ENCODE measurements around the gene KYNU.
"Not testable (repeated sequence)": the region's sequence is repeated elsewhere in the genome, so short reads cannot be mapped to it uniquely, and the experiment has no call there.

Gene KYNU

GRCh38 chr2:143034292-143035074 is 157.0 kb downstream of the KYNU start:
- DNase-seq = peak; percentile 98 to 99

- DNase-seq = no peak
Observed at GRCh38 chr2:143051465-143051864, 174.0 kb downstream of the KYNU start.

- DNase-seq = not testable (repeated sequence)
Observed at GRCh38 chr2:143053437-143053836, 176.0 kb downstream of the KYNU start.

- no peak for DNase-seq
Observed at GRCh38 chr2:143056550-143056949, 179.1 kb downstream of the KYNU start.

GRCh38 chr2:143058851-143059250 is 181.4 kb downstream of the KYNU start:
- no peak for DNase-seq

GRCh38 chr2:143063612-143064200 is 186.2 kb downstream of the KYNU start:
- DNase-seq = no peak

DNA sequence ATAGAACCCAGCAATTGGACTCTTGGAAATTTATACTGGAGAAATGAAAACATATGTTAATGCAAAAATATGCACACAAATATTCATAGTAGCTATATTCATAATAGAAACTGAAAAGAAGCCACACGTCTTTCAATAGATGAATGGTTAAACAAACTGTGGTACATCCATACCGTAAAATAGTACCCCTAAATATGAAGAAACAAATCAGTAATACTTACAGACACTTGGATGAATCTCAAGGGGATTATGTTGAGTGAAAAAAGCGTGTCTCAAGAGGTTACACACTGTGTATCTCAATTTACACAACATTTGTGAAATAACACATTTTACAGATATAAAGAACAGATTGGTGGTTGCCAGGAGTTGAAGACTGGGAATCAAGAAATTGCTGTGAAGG is 190.6 kb downstream of the KYNU start:
- no peak for DNase-seq

GRCh38 chr2:143068509-143068908 is 191.0 kb downstream of the KYNU start:
- DNase-seq = peak; percentile 29 to 37

- no peak for DNase-seq
Observed at GRCh38 chr2:143070704-143071103, 193.2 kb downstream of the KYNU start.

- DNase-seq = no peak
Observed at GRCh38 chr2:143071185-143071876, 193.9 kb downstream of the KYNU start.

GRCh38 chr2:143074913-143075312 is 197.4 kb downstream of the KYNU start:
- DNase-seq = not testable (repeated sequence)

- DNase-seq = no peak
Observed at GRCh38 chr2:143075711-143076110, 198.2 kb downstream of the KYNU start.

GRCh38 chr2:143078104-143078503 is 200.6 kb downstream of the KYNU start:
- peak; percentile 30 to 38 for DNase-seq

- DNase-seq = no peak
Observed at GRCh38 chr2:143081616-143082015, 204.2 kb downstream of the KYNU start.

- DNase-seq = peak; percentile 55 to 56
Observed at GRCh38 chr2:143083636-143084035, 206.2 kb downstream of the KYNU start.

DNA sequence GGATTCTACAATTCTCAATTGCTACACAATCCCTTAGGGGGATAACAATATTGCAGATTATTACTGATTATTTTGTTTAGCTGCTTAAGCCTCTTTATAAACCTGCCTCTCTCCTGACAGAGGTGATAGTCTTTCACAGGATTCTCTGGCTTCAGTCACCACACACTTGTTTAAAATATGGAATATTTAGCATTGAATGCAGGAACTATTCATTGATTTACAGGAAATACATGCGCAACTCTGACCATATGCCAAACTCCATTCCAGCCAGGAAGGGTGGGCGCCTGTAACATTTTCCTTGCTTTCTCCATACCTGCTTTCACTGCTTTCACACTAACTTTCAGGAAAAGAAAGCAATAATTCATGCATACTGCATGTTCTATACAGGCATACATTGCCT is 207.0 kb downstream of the KYNU start:
- no peak for DNase-seq

DNA sequence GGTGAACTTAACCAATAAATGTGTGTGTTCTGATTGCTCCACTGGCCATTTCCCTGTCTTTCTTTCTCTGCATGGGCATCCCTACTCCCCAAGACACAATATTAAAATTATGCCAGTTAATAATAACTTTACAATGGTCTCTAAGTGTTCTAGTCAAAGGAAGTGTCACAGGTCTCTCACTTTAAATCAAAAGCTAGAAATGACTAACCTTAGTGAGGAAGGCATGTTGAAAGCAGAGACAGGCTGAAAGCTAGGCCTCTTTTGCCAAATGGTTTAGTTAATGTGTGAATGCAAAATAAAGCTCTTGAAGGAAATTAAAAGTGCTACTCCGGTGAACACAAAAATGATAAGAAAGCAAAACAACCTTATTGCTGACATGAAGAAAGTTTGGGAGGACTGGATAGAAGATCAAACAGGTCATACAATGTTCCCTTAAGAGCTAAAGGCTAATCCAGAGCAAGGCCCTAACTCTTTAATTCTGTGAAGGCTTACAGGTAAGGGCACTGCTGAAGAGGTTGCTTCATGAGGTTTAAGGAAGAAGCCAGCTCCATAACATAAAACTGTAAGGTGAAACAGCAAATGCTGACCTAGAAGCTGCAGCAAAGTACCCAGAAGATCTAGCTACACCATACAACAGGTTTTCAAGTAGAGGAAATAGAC is 207.8 kb downstream of the KYNU start:
- no peak for DNase-seq

DNA sequence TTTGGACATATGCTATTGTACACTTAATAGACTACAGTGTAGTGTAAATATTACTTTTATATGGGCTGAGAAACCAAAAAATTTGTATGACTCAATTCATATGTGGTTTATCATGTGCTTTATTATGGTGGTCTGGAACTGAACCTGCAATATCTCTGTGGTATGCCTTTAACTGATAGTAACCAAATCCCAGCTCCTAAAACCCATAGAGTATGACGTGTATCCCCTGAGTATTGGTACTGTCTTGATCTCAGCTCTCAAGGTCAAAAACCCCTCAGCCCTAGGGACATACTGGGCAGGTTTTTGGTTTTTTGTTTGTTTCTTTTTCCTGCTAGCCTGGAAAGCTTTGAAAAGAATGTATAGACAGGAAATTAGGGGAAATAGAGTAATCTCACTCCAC is 209.6 kb downstream of the KYNU start:
- DNase-seq = no peak

- no peak for DNase-seq
Observed at GRCh38 chr2:143088388-143088787, 210.9 kb downstream of the KYNU start.

- not testable (repeated sequence) for DNase-seq
Observed at GRCh38 chr2:143089520-143089919, 212.1 kb downstream of the KYNU start.
